ENCODE results near the gene AASDH.

AASDH gene

DNA sequence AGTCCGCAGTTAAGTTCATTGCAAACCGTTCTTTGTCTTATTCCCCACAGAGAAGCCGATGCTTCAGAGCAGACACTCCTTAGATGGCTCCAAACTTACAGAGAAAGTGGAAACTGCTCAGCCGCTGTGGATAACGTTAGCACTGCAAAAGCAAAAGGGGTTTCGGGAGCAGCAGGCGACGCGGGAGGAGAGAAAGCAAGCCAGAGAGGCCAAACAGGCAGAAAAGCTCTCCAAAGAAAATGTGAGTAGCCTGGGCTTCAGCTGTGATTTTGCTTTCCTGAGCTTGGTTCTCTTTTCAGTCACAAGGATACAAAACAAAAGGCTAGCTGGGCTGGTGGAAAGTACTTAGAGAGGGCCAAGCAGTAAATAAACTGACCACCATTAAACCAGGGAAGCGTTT is 64.0 kb downstream of the AASDH start:
- TF ChIP-seq, protein P1, sequence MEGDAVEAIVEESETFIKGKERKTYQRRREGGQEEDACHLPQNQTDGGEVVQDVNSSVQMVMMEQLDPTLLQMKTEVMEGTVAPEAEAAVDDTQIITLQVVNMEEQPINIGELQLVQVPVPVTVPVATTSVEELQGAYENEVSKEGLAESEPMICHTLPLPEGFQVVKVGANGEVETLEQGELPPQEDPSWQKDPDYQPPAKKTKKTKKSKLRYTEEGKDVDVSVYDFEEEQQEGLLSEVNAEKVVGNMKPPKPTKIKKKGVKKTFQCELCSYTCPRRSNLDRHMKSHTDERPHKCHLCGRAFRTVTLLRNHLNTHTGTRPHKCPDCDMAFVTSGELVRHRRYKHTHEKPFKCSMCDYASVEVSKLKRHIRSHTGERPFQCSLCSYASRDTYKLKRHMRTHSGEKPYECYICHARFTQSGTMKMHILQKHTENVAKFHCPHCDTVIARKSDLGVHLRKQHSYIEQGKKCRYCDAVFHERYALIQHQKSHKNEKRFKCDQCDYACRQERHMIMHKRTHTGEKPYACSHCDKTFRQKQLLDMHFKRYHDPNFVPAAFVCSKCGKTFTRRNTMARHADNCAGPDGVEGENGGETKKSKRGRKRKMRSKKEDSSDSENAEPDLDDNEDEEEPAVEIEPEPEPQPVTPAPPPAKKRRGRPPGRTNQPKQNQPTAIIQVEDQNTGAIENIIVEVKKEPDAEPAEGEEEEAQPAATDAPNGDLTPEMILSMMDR (IDR thresholded peaks at IDR 0.05; ENCODE audit: poor library complexity, severe bottlenecking): no peak
- H3K4me3 ChIP-seq (ENCODE audit: severe bottlenecking): no peak overlapping the region
- no peak overlapping the region for H3K27ac ChIP-seq (ENCODE audit: poor library complexity, severe bottlenecking)
- H3K36me3 ChIP-seq (ENCODE audit: low read depth): no peaks in the 10 kb centered on the region
- H3K9me3 ChIP-seq (ENCODE audit: severe bottlenecking): no peaks in the 10 kb centered on the region
- ATAC-seq (ENCODE audit: low read depth) (no peak), DNase-seq (ENCODE audit: low spot score) (no peak)
- no peaks in the 10 kb centered on the region for H3K27me3 ChIP-seq (ENCODE audit: insufficient read depth, poor library complexity, severe bottlenecking)
- H3K4me1 ChIP-seq (ENCODE audit: insufficient read depth, poor library complexity, severe bottlenecking): no peaks in the 10 kb centered on the region

- DNase-seq (ENCODE audit: low spot score) (no peak), ATAC-seq (ENCODE audit: low read depth) (no peak)
- no peaks in the 10 kb centered on the region for H3K4me1 ChIP-seq (ENCODE audit: insufficient read depth, poor library complexity, severe bottlenecking)
- H3K36me3 ChIP-seq (ENCODE audit: low read depth): no peaks in the 10 kb centered on the region
- no peaks in the 10 kb centered on the region for H3K9me3 ChIP-seq (ENCODE audit: severe bottlenecking)
- TF ChIP-seq, protein P1 (IDR thresholded peaks at IDR 0.05; ENCODE audit: poor library complexity, severe bottlenecking): no peak
- H3K27me3 ChIP-seq (ENCODE audit: insufficient read depth, poor library complexity, severe bottlenecking): no peaks in the 10 kb centered on the region
- H3K27ac ChIP-seq (ENCODE audit: poor library complexity, severe bottlenecking): no peak overlapping the region
- H3K4me3 ChIP-seq (ENCODE audit: severe bottlenecking): no peak overlapping the region
Observed at GRCh38 chr4:56321251-56321650, 66.0 kb downstream of the AASDH start.

DNA sequence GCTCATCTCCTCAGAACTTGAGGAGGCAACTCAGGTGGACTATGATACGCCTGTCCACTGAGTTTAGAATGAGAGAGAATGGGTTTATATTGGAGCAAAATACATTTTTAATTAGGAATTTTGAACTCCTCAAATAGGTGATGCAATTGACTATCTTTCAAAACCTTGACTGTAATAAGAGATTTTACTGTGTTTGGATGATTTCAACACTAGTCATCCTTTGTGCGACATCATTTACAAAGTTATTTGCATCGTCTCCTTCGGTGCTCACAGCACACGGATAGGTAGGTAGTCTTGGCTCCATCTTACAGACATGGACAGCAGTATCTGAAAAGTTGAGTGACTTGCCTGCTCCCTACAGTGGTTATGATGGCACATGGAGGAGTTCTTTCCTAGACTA is 67.0 kb downstream of the AASDH start:
- TF ChIP-seq, protein P1 (IDR thresholded peaks at IDR 0.05; ENCODE audit: poor library complexity, severe bottlenecking): no peak
- DNase-seq (ENCODE audit: low spot score): no peak
- Histone ChIP-seq H3K36me3 (ENCODE audit: low read depth) (no peaks in the 10 kb centered on the region), H3K9me3 (ENCODE audit: severe bottlenecking) (no peaks in the 10 kb centered on the region), H3K4me3 (ENCODE audit: severe bottlenecking) (no peak overlapping the region), H3K27me3 (ENCODE audit: insufficient read depth, poor library complexity, severe bottlenecking) (no peaks in the 10 kb centered on the region), H3K27ac (ENCODE audit: poor library complexity, severe bottlenecking) (no peak overlapping the region), H3K4me1 (ENCODE audit: insufficient read depth, poor library complexity, severe bottlenecking) (no peaks in the 10 kb centered on the region)
- ATAC-seq (ENCODE audit: low read depth): no peak

DNA sequence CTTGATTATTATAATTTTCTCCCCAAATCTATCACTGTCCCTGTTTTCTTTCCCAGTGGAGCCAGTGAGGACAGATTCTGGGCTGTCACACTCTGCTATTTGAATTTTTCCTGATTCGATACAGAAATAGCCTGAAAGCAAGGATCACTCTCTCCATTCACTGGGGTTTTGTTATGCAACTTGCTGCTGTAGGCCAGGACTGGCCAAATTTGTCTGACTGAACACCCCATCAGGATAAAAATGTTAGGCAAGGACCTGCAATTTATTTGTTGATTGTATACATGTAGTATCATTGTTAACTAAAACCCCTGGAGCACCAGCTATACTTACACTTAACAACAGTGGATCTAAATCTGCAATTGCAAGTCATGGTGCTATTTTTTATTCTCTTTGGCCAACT is 68.7 kb downstream of the AASDH start:
- TF ChIP-seq, protein P1 (IDR thresholded peaks at IDR 0.05; ENCODE audit: poor library complexity, severe bottlenecking): no peak
- Histone ChIP-seq H3K36me3 (ENCODE audit: low read depth) (no peaks in the 10 kb centered on the region), H3K27me3 (ENCODE audit: insufficient read depth, poor library complexity, severe bottlenecking) (no peaks in the 10 kb centered on the region), H3K4me1 (ENCODE audit: insufficient read depth, poor library complexity, severe bottlenecking) (no peaks in the 10 kb centered on the region), H3K9me3 (ENCODE audit: severe bottlenecking) (no peaks in the 10 kb centered on the region), H3K4me3 (ENCODE audit: severe bottlenecking) (no peak overlapping the region), H3K27ac (ENCODE audit: poor library complexity, severe bottlenecking) (no peak overlapping the region)
- DNase-seq (ENCODE audit: low spot score): no peak
- ATAC-seq (ENCODE audit: low read depth): no peak

DNA sequence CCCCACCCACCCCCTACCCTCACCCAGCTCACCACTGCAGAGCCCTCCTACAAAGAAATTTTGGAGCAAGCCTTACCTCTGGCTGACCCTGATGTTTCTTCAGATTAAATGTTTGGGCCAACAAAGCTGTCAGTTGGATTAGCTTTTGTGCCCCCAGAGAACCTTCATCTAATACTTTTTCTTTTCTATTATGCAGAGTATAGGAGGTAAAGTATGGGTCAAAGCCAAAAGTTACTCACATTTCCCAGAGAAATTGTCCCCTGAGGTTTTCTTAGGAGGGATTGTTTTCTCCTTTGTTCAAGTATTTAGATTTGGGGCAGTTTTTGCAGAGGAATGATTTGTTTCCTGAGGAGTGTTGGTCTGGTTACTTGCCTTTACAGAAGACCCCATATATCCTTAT is 69.5 kb downstream of the AASDH start:
- ATAC-seq (ENCODE audit: low read depth) (no peak), DNase-seq (ENCODE audit: low spot score) (no peak)
- Histone ChIP-seq H3K27ac (ENCODE audit: poor library complexity, severe bottlenecking) (no peak overlapping the region), H3K36me3 (ENCODE audit: low read depth) (no peaks in the 10 kb centered on the region), H3K27me3 (ENCODE audit: insufficient read depth, poor library complexity, severe bottlenecking) (no peaks in the 10 kb centered on the region), H3K4me3 (ENCODE audit: severe bottlenecking) (no peak overlapping the region), H3K4me1 (ENCODE audit: insufficient read depth, poor library complexity, severe bottlenecking) (no peaks in the 10 kb centered on the region), H3K9me3 (ENCODE audit: severe bottlenecking) (no peaks in the 10 kb centered on the region)
- TF ChIP-seq, protein P1 (IDR thresholded peaks at IDR 0.05; ENCODE audit: poor library complexity, severe bottlenecking): no peak

Data from RWPE2 (cell line).